C4-2B (cell line): ENCODE results near the gene SDK2.

ENCODE experiments used
- H3K27ac ChIP-seq: fragments of 450-650 bp; 2 replicates; pipeline ENCODE4 v1.5.1; 2017
- CTCF ChIP-seq: fragments of 450-650 bp; conservative IDR thresholded peaks from 2 replicates; pipeline ENCODE4 v1.5.1; 2017; ENCODE audit warnings: mild to moderate bottlenecking
- ZFX ChIP-seq: fragments of 450-650 bp; IDR thresholded peaks from 2 replicates; pipeline ENCODE4 v1.6.1; 2017

SDK2 gene

GRCh38 chr17:73446617-73447016 is 197.6 kb downstream of the SDK2 start:
- H3K27ac ChIP-seq = no peak overlapping the region
- TF ChIP-seq CTCF (no peak), ZFX (no peak)

GRCh38 chr17:73445466-73445865 is 198.8 kb downstream of the SDK2 start:
- no peak overlapping the region for H3K27ac ChIP-seq
- TF ChIP-seq ZFX (no peak), CTCF (no peak)

GRCh38 chr17:73444021-73444420 is 200.2 kb downstream of the SDK2 start:
- no peak overlapping the region for H3K27ac ChIP-seq
- TF ChIP-seq CTCF (no peak), ZFX (no peak)

GRCh38 chr17:73439597-73439996 is 204.6 kb downstream of the SDK2 start:
- TF ChIP-seq ZFX (no peak), CTCF (no peak)
- no peak overlapping the region for H3K27ac ChIP-seq

- TF ChIP-seq ZFX = no peak
- no peak for TF ChIP-seq CTCF
Observed at GRCh38 chr17:73437826-73438225, 206.4 kb downstream of the SDK2 start.

GRCh38 chr17:73436954-73437353 is 207.3 kb downstream of the SDK2 start:
- H3K27ac ChIP-seq = no peak overlapping the region
- TF ChIP-seq ZFX (no peak), CTCF (no peak)

More at GRCh38 chr17:73437826-73438225, 206.4 kb downstream of the SDK2 start:
- H3K27ac ChIP-seq = no peak overlapping the region

GRCh38 chr17:73435412-73435811 is 208.8 kb downstream of the SDK2 start:
- no peak overlapping the region for H3K27ac ChIP-seq
- TF ChIP-seq ZFX (no peak), CTCF (no peak)
